Fibroblast of lung (primary cell): ENCODE results near the gene ARMC9. TPM values are rescaled to one million over a fixed set of nuclear protein-coding genes. Genes with fewer than 3 reads are reported as not detected.

Source experiments
- DNase-seq, 2 donors: peaks; one replicate each; pipeline versions ENCODE4 v3.0.0 to v3.0.0-alpha.2; 2010; ENCODE audit warnings: low read depth in 2 of 2
- H2AFZ ChIP-seq: 2 replicates; pipeline ENCODE4 v1.5.1; 2012; ENCODE audit warnings: low read length, control low read depth, inconsistent platforms
- H3K27ac ChIP-seq: 2 replicates; pipeline ENCODE4 v1.5.1; 2011; ENCODE audit warnings: low read length, control low read depth; ENCODE audit not compliant: insufficient read depth
- H3K27me3 ChIP-seq: 2 replicates; pipeline ENCODE4 v1.5.1; 2011; ENCODE audit warnings: mild to moderate bottlenecking, low read length; ENCODE audit not compliant: control insufficient read depth, insufficient read depth
- H3K36me3 ChIP-seq: 2 replicates; pipeline ENCODE4 v1.5.1; 2011; ENCODE audit warnings: low read length; ENCODE audit not compliant: control insufficient read depth, insufficient read depth
- H3K4me1 ChIP-seq: 2 replicates; pipeline ENCODE4 v1.5.1; 2011; ENCODE audit warnings: low read length; ENCODE audit not compliant: control insufficient read depth, insufficient read depth; ENCODE audit errors: extremely low read depth
- H3K4me2 ChIP-seq: 2 replicates; pipeline ENCODE4 v1.5.1; 2011; ENCODE audit warnings: low read length, control low read depth; ENCODE audit not compliant: insufficient read depth; ENCODE audit errors: extremely low read depth
- H3K4me3 ChIP-seq, 4 experiments: fragments of 200-600 bp in 1 of 4; sonication (generic) in 1 of 4; replicated peaks in 1 of 4; 2 replicates each; pipeline ENCODE4 v1.5.1; 2011 to 2016; ENCODE audit warnings: low read length in 4 of 4, low read depth in 3 of 4, mild to moderate bottlenecking in 3 of 4, control low read depth in 2 of 4, inconsistent platforms in 1 of 4, mixed read lengths in 1 of 4; ENCODE audit not compliant: insufficient read depth in 1 of 4; ENCODE audit errors: control extremely low read depth in 1 of 4
- H3K79me2 ChIP-seq: 2 replicates; pipeline ENCODE4 v1.5.1; 2012; ENCODE audit warnings: mild to moderate bottlenecking, low read length, inconsistent platforms; ENCODE audit not compliant: control insufficient read depth, insufficient read depth
- H3K9ac ChIP-seq: 2 replicates; pipeline ENCODE4 v1.5.1; 2011; ENCODE audit warnings: mild to moderate bottlenecking, low read length, control low read depth; ENCODE audit not compliant: insufficient read depth
- H3K9me3 ChIP-seq: 2 replicates; pipeline ENCODE4 v1.5.1; 2012; ENCODE audit warnings: low read depth, low read length; ENCODE audit not compliant: control insufficient read depth, insufficient read depth
- H4K20me1 ChIP-seq: 2 replicates; pipeline ENCODE4 v1.5.1; 2011; ENCODE audit warnings: low read length; ENCODE audit not compliant: control insufficient read depth, insufficient read depth; ENCODE audit errors: extremely low read depth
- EZH2 ChIP-seq: IDR thresholded peaks from 2 replicates; pipeline ENCODE4 v1.5.1; 2012; ENCODE audit warnings: low read length, control low read depth, mild to moderate bottlenecking; ENCODE audit errors: missing control alignments
- polyA plus RNA-seq, 2 donors: library from polyadenylated mRNA; depleted of rRNA in 1 of 2; stranded (reverse) in 1 of 2; unstranded in 1 of 2; fragments of >200 nt; gene quantifications; 2 replicates each; pipeline ENCODE4 v1.2.1, GENCODE V29; 2011 to 2012; ENCODE audit warnings: missing spikeins in 1 of 2
- total RNA-seq: library from RNA; depleted of rRNA; stranded (reverse); fragments of >200 nt; gene quantifications from 2 replicates; pipeline ENCODE4 v1.2.1, GENCODE V29; 2014
- TF ChIP-seq, protein P1 (sequence below), 2 donors: IDR thresholded peaks in 1 of 2; conservative IDR thresholded peaks in 1 of 2; 1 replicate in 1 of 2; 2 replicates in 1 of 2; pipeline ENCODE4 v1.5.1; 2011 to 2012; ENCODE audit warnings: low read length in 2 of 2, control low read depth in 1 of 2, inconsistent platforms in 1 of 2, low read depth in 1 of 2, mild to moderate bottlenecking in 1 of 2

ARMC9 gene
- total and polyA plus RNA-seq, 2 donors (not counting 1 experiment from before 2014, with no cell fraction given) = 68.4 to 153 TPM

DNA sequence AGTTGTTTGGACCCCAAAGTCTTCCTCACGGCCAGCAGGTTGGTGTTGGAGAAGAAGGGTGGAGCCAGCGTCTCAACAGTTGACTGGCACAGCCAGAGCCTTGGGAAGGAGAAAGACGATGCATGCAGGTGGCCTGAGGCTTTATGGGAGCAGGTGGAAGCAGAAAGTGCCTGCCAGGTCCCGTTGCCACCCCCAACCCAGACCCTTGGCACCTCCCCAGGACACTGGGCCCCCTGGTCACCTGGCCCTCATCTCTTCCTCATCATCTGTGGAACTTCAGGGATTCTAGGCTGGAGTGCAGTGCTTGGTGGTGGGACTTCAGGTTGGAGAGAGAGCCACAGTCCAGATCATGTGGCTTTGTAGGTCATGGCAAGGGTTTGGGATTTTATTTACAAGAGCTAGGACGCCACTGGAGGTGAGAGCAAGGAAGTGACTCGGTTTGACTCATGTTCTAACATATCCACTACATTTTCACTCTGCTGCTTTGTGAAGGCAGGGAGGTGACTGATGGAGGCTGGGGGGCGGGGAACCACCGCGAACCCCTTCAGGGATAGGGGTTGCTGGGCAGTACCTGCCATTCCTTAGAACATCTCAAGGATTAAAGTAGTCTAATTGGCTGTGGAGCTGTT lies 134.6 kb downstream of the ARMC9 start:
- no peak overlapping the region for H3K4me3 ChIP-seq
- H3K27ac ChIP-seq = no peak overlapping the region
- peak in 1 of 2 donors; percentile 3 for DNase-seq
- no peak for TF ChIP-seq EZH2
- TF ChIP-seq, protein P1, sequence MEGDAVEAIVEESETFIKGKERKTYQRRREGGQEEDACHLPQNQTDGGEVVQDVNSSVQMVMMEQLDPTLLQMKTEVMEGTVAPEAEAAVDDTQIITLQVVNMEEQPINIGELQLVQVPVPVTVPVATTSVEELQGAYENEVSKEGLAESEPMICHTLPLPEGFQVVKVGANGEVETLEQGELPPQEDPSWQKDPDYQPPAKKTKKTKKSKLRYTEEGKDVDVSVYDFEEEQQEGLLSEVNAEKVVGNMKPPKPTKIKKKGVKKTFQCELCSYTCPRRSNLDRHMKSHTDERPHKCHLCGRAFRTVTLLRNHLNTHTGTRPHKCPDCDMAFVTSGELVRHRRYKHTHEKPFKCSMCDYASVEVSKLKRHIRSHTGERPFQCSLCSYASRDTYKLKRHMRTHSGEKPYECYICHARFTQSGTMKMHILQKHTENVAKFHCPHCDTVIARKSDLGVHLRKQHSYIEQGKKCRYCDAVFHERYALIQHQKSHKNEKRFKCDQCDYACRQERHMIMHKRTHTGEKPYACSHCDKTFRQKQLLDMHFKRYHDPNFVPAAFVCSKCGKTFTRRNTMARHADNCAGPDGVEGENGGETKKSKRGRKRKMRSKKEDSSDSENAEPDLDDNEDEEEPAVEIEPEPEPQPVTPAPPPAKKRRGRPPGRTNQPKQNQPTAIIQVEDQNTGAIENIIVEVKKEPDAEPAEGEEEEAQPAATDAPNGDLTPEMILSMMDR (conservative IDR thresholded peaks at IDR 0.05 in 1 of 2, IDR thresholded peaks at IDR 0.05 in 1 of 2; ENCODE audit: low read depth in 1 of 2, low read length in 2 of 2) = no peak
- no peaks in the 10 kb centered on the region for H3K9me3 ChIP-seq
- no peaks in the 10 kb centered on the region for H4K20me1 ChIP-seq
- H3K4me1 ChIP-seq = no peaks in the 10 kb centered on the region
- H3K36me3 ChIP-seq = peaks cover 20% of the 10 kb centered on the region
- no peak overlapping the region for H3K9ac ChIP-seq
- no peaks in the 10 kb centered on the region for H3K79me2 ChIP-seq
- H3K4me2 ChIP-seq = no peak overlapping the region
- no peaks in the 10 kb centered on the region for H3K27me3 ChIP-seq
- H2AFZ ChIP-seq = no peak overlapping the region

DNA sequence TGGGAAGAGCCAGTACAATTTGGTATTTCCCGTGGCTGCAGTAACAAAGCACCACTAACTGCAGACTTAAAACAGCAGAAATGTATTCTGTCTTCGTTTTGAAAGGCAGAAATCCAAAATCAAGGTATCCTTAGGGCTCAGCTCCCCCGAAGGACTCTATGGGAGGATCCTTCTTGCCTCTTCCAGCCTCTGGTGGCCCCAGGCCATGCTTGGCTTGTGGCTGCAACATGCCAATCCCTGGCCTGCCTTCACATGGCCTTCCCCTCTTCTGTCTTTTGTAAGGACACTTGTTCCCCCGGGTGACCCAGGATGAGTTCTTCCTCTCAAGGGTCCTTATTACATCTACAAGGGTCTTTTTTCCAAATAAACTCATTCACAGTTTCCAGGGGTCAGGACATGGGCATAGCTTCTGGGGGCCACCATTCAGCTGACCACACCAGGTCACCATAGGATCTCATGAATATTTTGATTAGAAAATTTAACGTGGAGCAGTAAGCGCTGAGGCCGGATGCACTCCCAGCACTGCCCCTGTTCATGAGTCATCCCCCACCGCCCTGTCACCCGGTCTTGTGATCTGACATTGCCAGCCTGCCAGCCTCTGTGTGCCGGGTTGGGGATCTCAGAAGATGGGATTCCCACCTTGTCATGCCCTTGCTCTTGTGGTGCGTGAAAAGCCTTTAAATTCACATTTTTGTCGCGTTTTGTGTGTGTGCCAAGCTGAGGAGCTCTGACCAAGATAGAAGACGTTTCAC lies 135.9 kb downstream of the ARMC9 start:
- no peak for TF ChIP-seq EZH2
- TF ChIP-seq, protein P1 (conservative IDR thresholded peaks at IDR 0.05 in 1 of 2, IDR thresholded peaks at IDR 0.05 in 1 of 2; ENCODE audit: low read depth in 1 of 2, low read length in 2 of 2) = no peak
- DNase-seq = peak in 1 of 2 donors; percentile 8

DNA sequence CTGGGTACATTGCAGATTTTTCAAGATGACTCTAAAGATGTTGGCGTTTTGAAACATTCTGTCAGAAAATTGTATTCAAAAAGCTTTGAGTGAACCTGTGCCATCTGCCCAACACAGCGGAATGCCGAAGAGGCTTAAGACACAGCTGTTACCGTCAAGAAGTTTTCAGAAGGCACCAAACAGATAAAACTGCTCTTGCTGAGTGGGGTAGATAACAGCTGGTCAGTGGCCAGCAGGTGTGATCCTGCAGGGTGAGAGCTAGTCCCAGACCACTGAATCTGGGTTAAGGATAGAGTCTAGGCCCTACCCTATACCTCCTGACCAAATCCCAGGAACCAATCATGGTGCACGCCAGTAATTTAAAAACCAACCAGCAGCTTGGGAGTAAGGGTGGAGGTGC lies 136.6 kb downstream of the ARMC9 start:
- TF ChIP-seq, protein P1 (conservative IDR thresholded peaks at IDR 0.05 in 1 of 2, IDR thresholded peaks at IDR 0.05 in 1 of 2; ENCODE audit: low read depth in 1 of 2, low read length in 2 of 2) = no peak
- no peak for TF ChIP-seq EZH2
- no peak overlapping the region for H3K27ac ChIP-seq
- H3K4me3 ChIP-seq = no peak overlapping the region
- no peaks in the 10 kb centered on the region for H3K4me1 ChIP-seq
- no peak overlapping the region for H3K4me2 ChIP-seq
- H4K20me1 ChIP-seq = no peaks in the 10 kb centered on the region
- H3K27me3 ChIP-seq = no peaks in the 10 kb centered on the region
- peaks cover 20% of the 10 kb centered on the region for H3K36me3 ChIP-seq
- no peaks in the 10 kb centered on the region for H3K79me2 ChIP-seq
- no peak overlapping the region for H2AFZ ChIP-seq
- no peak overlapping the region for H3K9ac ChIP-seq
- no peaks in the 10 kb centered on the region for H3K9me3 ChIP-seq
- no peak for DNase-seq

More for the DNA sequence above, 135.9 kb downstream of the ARMC9 start:
- no peaks in the 10 kb centered on the region for H4K20me1 ChIP-seq
- no peaks in the 10 kb centered on the region for H3K9me3 ChIP-seq
- no peak overlapping the region for H2AFZ ChIP-seq
- H3K4me2 ChIP-seq = no peak overlapping the region
- peaks cover 20% of the 10 kb centered on the region for H3K36me3 ChIP-seq
- no peak overlapping the region for H3K9ac ChIP-seq
- H3K79me2 ChIP-seq = no peaks in the 10 kb centered on the region
- H3K4me3 ChIP-seq = no peak overlapping the region
- H3K27ac ChIP-seq = no peak overlapping the region
- H3K4me1 ChIP-seq = no peaks in the 10 kb centered on the region
- no peaks in the 10 kb centered on the region for H3K27me3 ChIP-seq
